Peyer's patch (tissue), 4 donors: ENCODE measurements around the gene DHRS7B. TPM values are rescaled to one million over a fixed set of nuclear protein-coding genes. Genes with fewer than 3 reads are reported as not detected.
"Not testable (repeated sequence)": the region's sequence is repeated elsewhere in the genome, so short reads cannot be mapped to it uniquely, and the experiment has no call there.

Experiments used
- DNase-seq, 3 donors: peaks; one replicate each; pipeline ENCODE4 v3.0.0-alpha.2; 2017 to 2019
- H3K27ac ChIP-seq, 4 donors: fragments of 200-600 bp; sonication (generic); one replicate each; pipeline ENCODE4 v1.5.1; 2016 to 2019
- H3K27me3 ChIP-seq, 2 donors: fragments of 200-600 bp; sonication (generic); one replicate each; pipeline ENCODE4 v1.5.1; 2019
- H3K36me3 ChIP-seq, 3 donors: fragments of 200-600 bp; sonication (generic); one replicate each; pipeline ENCODE4 v1.5.1; 2016 to 2019
- H3K4me1 ChIP-seq, 4 donors: fragments of 200-600 bp; sonication (generic); one replicate each; pipeline ENCODE4 v1.5.1; 2016 to 2019
- H3K4me3 ChIP-seq, 4 donors: fragments of 200-600 bp; sonication (generic); 1 replicate in 3 of 4; 2 replicates in 1 of 4; pipeline ENCODE4 v1.5.1; 2016 to 2019; ENCODE audit warnings: mild to moderate bottlenecking in 1 of 4
- H3K9me3 ChIP-seq, 4 donors: fragments of 200-600 bp; sonication (generic); one replicate each; pipeline ENCODE4 v1.5.1; 2016 to 2019; ENCODE audit warnings: mild to moderate bottlenecking in 1 of 4
- POLR2A ChIP-seq, 2 donors: fragments of 450-650 bp; IDR thresholded peaks; one replicate each; pipeline ENCODE4 v1.5.1; 2017; ENCODE audit warnings: antibody characterized with exemption in 2 of 2, mild to moderate bottlenecking in 2 of 2, moderate library complexity in 2 of 2
- total RNA-seq, 4 donors: library from RNA; depleted of rRNA; stranded (reverse); fragments of >200 nt; gene quantifications; one replicate each; pipeline ENCODE4 v1.1.0, GENCODE V29; 2016
- TF ChIP-seq, protein P1 (sequence below), 6 experiments: fragments of 450-650 bp in 4 of 6; fragments of 200-600 bp in 2 of 6; sonication (generic) in 1 of 6; IDR thresholded peaks; one replicate each; pipeline ENCODE4 v1.5.1; 2017 to 2019; ENCODE audit warnings: antibody characterized with exemption in 6 of 6, mild to moderate bottlenecking in 3 of 6, moderate library complexity in 1 of 6

Gene DHRS7B
- total RNA-seq, 4 donors from 2014 or later, result 20.6 to 41.2 (median 26.2) TPM

DNA sequence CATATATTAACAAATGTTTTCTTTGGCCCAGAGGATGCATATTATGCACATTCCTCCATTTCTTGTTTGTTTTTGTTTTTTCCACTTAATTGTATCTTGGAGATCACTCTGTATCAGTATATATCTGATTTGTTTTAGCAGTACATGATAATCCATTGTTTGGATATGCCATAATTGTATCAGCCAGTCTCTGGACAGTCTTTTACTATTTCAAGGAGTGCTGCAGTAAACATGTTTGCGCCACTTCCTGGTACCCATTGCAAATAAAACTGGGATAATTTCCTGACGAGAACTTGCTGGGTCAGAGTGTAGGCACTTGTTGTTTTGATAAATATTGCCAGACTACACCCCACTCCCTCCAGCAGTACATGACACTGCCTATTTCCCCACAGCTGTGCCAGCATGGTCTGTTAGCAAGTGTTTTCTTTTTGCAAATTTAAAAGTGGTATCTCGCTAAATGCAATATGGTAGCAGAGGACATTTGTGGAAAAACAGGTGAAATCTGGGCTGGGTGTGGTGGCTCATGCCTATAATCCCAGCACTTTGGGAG lies 92.1 kb downstream of the DHRS7B start:
- DNase-seq, result no peak
- no peaks in the 10 kb centered on the region for H3K9me3 ChIP-seq

DNA sequence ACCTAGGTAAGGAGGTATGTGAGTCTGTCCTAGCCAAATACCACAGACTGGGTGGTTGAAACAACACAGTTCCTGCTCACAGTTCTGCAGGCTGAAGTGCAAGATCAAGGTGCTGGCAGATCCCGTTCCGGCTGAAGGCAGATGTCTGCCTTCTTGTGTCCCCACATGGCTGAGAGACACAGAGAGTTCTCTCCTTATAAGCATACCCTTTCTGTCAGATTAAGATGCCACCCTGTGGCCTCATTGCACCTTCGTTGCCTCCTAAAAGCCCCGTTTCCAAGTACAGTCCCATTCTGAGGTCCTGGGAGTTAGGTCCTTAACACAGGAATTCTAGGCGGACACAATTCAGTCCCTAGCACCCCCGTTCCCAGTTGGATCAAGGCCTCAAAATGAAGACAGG lies 96.3 kb downstream of the DHRS7B start:
- H3K36me3 ChIP-seq, result no peaks in the 10 kb centered on the region
- no peak overlapping the region for H3K4me3 ChIP-seq
- TF ChIP-seq, protein P1, sequence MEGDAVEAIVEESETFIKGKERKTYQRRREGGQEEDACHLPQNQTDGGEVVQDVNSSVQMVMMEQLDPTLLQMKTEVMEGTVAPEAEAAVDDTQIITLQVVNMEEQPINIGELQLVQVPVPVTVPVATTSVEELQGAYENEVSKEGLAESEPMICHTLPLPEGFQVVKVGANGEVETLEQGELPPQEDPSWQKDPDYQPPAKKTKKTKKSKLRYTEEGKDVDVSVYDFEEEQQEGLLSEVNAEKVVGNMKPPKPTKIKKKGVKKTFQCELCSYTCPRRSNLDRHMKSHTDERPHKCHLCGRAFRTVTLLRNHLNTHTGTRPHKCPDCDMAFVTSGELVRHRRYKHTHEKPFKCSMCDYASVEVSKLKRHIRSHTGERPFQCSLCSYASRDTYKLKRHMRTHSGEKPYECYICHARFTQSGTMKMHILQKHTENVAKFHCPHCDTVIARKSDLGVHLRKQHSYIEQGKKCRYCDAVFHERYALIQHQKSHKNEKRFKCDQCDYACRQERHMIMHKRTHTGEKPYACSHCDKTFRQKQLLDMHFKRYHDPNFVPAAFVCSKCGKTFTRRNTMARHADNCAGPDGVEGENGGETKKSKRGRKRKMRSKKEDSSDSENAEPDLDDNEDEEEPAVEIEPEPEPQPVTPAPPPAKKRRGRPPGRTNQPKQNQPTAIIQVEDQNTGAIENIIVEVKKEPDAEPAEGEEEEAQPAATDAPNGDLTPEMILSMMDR (IDR thresholded peaks at IDR 0.05), result no peak
- TF ChIP-seq POLR2A (IDR thresholded peaks at IDR 0.05), result no peak
- no peak for DNase-seq
- H3K9me3 ChIP-seq, result no peaks in the 10 kb centered on the region
- no peak overlapping the region for H3K27ac ChIP-seq
- no peaks in the 10 kb centered on the region for H3K4me1 ChIP-seq
- no peaks in the 10 kb centered on the region for H3K27me3 ChIP-seq

More for the DNA sequence above, 92.1 kb downstream of the DHRS7B start:
- H3K27me3 ChIP-seq, result no peaks in the 10 kb centered on the region
- no peak overlapping the region for H3K27ac ChIP-seq
- peaks cover 0 to 9% (median 4%) of the 10 kb centered on the region in 4 donors for H3K4me1 ChIP-seq
- H3K36me3 ChIP-seq, result no peaks in the 10 kb centered on the region
- no peak for TF ChIP-seq POLR2A (IDR thresholded peaks at IDR 0.05)
- TF ChIP-seq, protein P1 (IDR thresholded peaks at IDR 0.05), result no peak
- H3K4me3 ChIP-seq, result no peak overlapping the region

DNA sequence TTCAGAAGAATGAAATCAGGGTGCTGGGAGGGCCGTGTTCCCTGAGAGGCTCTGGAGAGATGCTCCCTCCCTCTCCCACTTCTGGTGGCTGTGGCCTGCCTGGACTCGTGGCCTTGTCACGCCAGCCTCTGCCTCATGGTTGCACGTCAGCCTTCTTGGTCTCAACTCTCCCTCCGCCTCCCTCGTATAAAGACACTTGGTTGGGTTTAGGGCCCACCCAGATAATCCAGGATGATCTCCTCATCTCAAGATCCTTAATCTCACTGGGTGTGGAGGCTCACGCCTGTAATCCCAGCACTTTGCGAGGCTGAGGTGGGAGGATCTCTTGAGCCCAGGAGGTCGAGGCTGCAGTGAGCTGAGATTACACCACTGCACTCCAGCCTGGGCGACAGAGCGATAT lies 100.5 kb downstream of the DHRS7B start:
- H3K4me1 ChIP-seq, H3K27me3 ChIP-seq, H3K4me3 ChIP-seq, H3K27ac ChIP-seq, DNase-seq, H3K9me3 ChIP-seq, H3K36me3 ChIP-seq: not testable (repeated sequence)

DNA sequence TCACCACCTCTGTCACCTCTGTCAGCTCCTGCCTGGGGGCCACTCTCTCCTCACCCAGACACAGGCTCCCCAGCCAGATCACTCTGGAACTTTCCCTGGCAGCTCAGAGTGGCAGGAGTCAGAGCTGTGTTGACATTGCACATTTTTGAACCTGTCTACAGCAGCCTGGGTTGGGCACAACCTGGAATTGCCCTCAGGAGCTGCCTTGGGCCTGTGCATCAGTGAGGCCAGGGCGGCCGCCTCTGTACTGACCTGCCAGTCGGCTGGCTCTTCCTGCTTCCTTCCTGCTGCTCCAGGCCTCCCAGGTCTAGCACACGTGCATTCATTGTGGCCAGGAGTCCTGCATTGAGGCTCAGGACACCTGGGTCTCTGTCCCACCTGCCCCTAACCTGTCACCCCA lies 101.3 kb downstream of the DHRS7B start:
- no peak overlapping the region for H3K4me3 ChIP-seq
- H3K27me3 ChIP-seq, result no peaks in the 10 kb centered on the region
- no peak for TF ChIP-seq POLR2A (IDR thresholded peaks at IDR 0.05)
- no peak for DNase-seq
- H3K4me1 ChIP-seq, result no peaks in the 10 kb centered on the region
- no peak overlapping the region for H3K27ac ChIP-seq
- no peaks in the 10 kb centered on the region for H3K9me3 ChIP-seq
- no peaks in the 10 kb centered on the region for H3K36me3 ChIP-seq

DNA sequence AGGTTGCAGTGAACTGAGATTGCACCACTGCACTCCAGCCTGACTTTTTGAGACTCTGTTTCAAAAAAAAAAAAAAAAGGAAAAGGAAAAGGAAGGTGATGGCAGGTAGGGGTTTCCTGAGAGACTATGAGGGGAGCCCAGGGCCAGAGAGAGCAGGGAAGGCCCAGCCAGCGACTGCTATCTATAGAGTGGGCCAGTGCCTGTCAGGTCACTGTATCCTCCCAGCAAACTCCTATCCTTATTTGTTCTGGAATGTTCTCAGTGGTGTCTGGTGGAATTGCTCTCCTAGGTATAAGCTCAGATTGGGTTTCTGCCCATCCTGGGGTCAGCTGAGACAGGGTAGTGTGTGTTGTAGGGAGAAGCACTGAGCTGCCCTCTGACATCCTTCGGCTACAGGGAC lies 102.1 kb downstream of the DHRS7B start:
- TF ChIP-seq, protein P1 (IDR thresholded peaks at IDR 0.05), result no peak
- H3K27me3 ChIP-seq, result no peaks in the 10 kb centered on the region
- H3K4me3 ChIP-seq, result no peak overlapping the region
- no peaks in the 10 kb centered on the region for H3K9me3 ChIP-seq
- no peak for DNase-seq
- no peaks in the 10 kb centered on the region for H3K4me1 ChIP-seq
- no peaks in the 10 kb centered on the region for H3K36me3 ChIP-seq
- H3K27ac ChIP-seq, result no peak overlapping the region

DNA sequence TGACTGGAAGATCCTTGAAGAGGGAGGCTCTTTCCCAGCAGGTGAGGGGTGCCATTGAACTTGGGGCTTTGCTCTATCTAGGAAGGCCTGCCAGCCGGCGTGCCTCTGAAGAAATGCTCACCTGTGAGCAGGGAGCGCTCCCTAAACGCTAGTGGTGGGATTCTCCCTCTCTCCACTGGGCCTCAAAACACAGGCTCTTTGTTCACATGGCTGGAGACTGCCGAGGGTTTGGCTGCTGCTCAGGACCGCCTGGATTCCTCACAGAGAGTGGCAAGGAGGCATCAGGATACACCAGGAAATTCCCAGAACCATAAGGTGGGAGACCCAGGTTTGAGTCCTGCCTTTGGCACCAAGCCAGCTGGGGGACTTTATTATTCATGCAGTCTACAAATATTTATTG lies 104.8 kb downstream of the DHRS7B start:
- TF ChIP-seq, protein P1 (IDR thresholded peaks at IDR 0.05), result no peak
- TF ChIP-seq POLR2A (IDR thresholded peaks at IDR 0.05), result no peak
- peak in 1 of 3 donors; percentile 14 for DNase-seq
- Histone ChIP-seq H3K27me3 (no peaks in the 10 kb centered on the region), H3K4me1 (no peaks in the 10 kb centered on the region), H3K4me3 (no peak overlapping the region), H3K9me3 (no peaks in the 10 kb centered on the region), H3K36me3 (no peaks in the 10 kb centered on the region), H3K27ac (no peak overlapping the region)
